HL-60/S4 treated with retinoic acid at 250 ng/mL for 4 days and 3 days (cell line): ENCODE results near the gene RMI2.

ENCODE experiments used
- in situ Hi-C: fragments of 300-500 bp; cut with MboI; formaldehyde crosslinking; loops from 2 replicates; pipeline ENCODE4 v1.7.0; 2022; ENCODE audit warnings: low sequenced_read_pairs

The RMI2 gene

DNA sequence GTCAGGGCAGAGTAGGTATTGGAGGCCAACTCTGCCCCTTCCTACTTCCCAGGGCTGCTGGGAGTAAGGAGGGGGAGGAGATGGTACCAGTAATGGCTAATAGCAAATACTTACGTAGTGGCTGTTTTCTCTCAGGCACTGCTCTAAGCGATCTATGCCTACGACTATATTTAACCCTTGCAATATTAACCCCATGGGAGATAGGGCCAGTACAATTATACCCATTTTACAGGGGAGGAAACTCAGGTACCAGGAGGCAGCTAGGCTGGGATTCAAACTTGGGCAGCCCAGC, 50.6 kb downstream of the RMI2 start:
- in situ Hi-C loops: no loop called here

DNA sequence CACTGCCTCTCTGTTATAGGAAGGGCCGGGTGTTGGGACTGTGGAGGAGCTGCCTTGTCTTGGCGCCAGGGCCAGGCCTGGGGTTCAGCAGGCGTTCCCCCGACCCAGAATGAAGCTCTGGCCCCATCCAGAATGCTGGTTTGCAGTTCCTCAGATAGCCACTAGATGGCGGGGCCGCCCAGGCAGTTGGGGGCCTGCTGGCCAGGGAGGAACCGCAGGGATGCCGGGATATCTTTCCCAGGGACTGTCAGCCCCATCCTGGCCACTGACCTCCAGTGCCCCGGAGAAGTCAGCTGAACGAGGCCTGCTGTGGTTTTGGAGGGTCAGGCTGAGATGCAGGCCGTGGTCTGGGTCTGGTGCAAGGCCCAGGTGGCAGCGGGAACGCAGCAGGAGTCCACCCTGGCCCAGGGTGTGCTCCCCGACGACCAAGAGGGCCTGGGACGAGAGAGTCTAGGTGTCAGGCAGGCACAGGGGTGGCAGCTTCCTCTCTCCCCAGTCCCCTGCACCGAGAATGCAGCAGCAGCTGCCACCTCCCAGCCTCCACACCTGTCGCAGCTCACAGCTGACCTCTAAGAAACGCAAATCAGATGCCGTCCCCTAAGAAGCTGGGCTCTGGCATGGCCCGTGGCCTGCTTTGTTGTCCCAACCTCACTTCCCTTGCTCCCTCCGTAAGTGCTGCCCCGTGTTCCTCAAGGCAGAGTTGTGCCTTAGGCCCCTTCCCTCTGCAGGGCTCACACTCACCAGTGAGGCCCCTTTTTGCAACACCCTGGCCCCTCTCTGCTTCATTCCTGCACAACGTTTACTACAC, 51.2 kb downstream of the RMI2 start:
- in situ Hi-C loops: no loop called here

DNA sequence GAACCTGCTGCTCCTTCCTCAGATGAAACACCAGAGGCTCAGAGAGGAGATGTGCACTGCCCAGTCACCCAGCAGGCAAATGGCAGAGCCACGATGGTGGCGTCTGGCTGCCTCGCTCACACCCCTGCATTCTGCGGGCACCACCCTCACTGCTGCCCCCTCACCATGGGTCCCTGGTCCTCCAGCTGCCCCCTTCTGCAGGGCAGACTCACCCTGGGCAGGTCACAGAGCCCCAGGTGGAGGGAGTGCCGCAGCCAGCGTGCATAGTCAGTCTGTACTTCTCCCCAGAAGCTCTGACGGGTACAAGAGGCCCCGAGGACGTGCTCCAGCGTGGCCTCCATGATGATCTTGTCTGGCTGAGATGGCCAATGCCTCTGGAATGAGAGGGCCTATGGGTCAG, 52.9 kb downstream of the RMI2 start:
- in situ Hi-C loops: no loop called here

DNA sequence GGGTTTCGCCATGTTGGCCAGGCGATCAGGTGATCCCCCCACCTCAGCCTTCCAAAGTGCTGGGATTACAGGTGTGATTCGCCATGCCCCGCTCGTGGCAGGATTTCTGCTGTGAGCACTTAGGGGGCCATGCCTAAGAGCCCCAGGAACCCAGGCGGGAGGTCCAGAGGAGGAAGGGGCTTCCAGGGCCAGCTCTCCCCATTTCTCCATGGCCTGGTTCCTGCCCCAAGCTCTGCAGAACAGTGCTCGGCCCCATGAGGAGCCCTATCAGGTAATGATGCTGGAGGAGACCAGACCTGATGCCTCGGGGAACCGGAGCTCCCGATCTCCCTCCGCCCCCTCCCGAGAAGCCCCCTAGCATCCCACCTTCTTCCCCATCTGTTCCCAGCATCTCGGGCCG, 53.6 kb downstream of the RMI2 start:
- in situ Hi-C loops: no loop called here

DNA sequence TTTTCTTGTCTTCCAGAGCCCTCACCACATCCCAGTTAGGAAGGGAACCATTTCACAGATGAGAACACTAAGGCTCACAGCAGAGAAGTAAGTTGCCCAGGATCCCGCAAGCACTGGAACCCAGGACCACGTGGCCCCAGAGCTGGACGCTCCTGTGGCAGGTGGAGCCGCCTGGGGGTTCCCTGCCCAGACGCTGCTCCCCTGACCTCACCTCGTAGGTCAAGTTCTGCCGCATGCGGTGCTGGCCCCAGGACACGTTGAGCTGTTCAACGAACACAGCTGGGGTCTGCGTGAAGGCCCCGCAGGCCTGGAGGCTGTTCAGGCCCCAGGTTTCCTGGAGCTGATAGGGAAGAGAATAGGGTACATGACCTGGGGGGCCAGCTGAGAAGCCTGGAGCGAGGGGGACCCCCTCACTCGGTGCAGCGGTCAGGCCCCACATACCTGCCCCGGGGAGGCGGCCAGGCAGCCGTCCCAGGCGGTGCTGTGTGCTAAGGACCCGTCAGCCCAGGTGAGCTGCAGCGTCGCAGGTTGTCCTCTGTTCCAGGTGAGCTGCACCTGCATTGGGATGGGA, 54.1 kb downstream of the RMI2 start:
- in situ Hi-C loops: no loop called here

DNA sequence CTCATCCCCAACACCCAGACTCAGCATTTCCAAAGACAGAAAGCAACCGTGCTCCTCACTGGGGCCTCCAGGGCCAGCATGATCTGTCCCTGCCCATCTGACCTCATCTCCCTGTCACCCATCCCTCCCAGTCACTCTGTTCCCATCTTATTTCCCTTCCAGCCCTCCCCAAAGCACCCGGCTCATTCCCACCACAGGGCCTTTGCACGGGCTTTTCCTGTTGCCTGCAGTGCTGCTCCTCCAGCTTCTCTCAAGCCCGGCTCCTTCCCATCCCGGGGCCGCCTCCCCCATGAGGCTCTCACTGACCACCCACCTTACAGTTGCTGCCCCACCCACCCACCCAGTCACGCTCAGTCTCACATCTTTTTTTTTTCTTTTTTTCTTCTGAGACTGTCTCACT, 54.8 kb downstream of the RMI2 start:
- in situ Hi-C loops: loop anchor here (25.0 kb wide), 2 partner anchors 312 to 662 kb away; no protein-coding TSS in a partner anchor
